ENCODE measurements around the gene UBE2J2. TPM values are rescaled to one million over a fixed set of nuclear protein-coding genes. Genes with fewer than 3 reads are reported as not detected.
A peak's percentile ranks its signal among the peaks of the same experiment; 100 is the strongest.

Gene UBE2J2
- total RNA-seq, 2 experiments from 2014 or later: 62.4 to 63.5 TPM

DNA sequence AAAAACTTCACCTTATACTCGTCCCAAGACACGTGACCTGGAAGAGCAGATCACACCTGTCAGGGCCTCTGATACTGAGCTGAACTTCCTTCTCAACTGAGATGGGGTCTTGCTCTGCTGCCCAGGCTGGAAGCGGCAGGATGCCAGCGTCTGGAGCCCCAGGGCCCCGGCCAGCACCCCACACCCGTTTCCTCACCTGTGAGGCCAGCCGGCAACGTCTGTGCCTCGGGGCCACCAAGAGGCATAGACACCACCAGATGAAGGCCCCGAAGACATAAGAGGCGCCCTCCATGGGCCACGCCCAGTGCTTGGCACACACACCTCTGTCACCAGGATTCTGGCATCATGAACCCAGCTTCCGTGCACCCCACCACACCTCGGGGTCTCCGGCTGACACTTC, 50.3 kb downstream of the UBE2J2 start:
- peaks cover 81% of the 10 kb centered on the region for H3K36me3 Mint-ChIP-seq (ENCODE audit: low read depth)
- H3K4me1 Mint-ChIP-seq: peaks cover 36% of the 10 kb centered on the region
- POLR2A ChIA-PET: interaction anchor here (1.2 to 3.1 kb wide), 2 partner anchors 8 to 10 kb away, joined by 3 to 10 read pairs; no protein-coding TSS in a partner anchor
- no peaks in the 10 kb centered on the region for H3K27me3 Mint-ChIP-seq
- CTCF ChIA-PET: no interaction called here
- peaks cover 5% of the 10 kb centered on the region for H3K9me3 Mint-ChIP-seq
- H3K27ac Mint-ChIP-seq: no peak overlapping the region
- no peak for DNase-seq
- no peak overlapping the region for H3K4me3 Mint-ChIP-seq

DNA sequence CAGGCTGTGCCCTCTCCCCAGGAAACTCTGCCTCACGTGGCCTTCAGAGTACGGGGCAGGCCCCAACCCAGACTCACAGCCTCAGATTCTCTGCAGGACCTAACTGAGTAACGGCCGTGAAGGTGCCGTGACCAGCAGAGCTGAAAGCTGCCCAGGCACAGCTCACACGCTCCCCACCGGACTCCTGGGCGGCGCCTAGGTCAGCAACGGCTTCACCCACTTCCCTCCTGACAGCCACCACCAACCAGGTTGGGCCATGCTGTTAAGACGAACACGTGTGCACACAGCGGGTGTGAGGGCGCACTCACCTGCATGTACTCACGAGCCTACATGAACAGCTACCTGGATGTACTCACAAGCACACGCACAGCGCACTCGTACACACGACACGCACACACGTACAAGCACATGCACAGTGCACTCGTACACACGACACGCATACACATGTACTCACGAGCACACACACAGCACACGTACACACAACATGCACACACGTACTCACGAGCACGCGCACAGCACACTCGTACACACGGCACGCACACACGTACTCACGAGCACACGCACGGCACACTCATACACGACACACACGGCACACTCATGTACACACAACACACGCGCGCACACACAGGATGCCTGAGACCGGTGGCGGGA, 51.0 kb downstream of the UBE2J2 start:
- POLR2A ChIA-PET: interaction anchor here (1.2 to 3.1 kb wide), 2 partner anchors 8 to 10 kb away, joined by 3 to 10 read pairs; no protein-coding TSS in a partner anchor
- H3K4me3 Mint-ChIP-seq: no peak overlapping the region
- peaks cover 42% of the 10 kb centered on the region for H3K4me1 Mint-ChIP-seq
- DNase-seq: no peak
- H3K27ac Mint-ChIP-seq: no peak overlapping the region
- CTCF ChIA-PET: no interaction called here
- peaks cover 5% of the 10 kb centered on the region for H3K9me3 Mint-ChIP-seq
- H3K36me3 Mint-ChIP-seq (ENCODE audit: low read depth): peaks cover 85% of the 10 kb centered on the region
- H3K27me3 Mint-ChIP-seq: no peaks in the 10 kb centered on the region

DNA sequence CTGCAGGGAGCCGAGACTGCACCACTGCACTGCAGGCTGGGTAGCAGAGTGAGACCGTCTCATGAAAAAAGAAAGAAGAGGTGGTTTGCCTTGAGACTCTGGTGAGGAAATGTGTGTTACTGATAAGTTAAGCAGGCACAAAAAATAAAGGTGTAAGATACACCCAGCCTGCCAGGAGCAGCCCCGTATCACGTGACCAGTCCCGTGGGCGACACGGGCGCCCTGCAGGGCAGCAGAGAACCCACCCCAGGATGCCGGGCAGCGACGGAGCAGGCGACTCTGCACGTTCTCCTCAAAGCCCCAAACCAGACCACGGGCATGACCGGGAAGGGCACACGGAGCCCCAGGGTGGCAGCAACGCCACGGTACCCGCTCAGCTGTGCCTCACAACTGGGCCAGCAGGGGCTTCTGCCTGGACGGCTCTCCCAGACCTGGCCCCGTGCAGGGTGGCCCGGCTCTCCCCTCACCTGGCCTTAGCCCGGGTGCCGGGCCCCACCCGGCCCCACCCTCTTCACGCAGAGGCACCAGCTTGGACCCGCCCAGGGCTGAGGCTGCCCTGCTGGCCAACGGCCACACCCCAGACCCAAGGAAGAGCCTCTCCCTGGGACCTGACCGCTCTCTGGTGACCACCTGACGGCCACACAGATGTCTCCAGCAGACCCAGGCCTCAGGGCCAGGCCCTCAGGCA, 51.6 kb downstream of the UBE2J2 start:
- CTCF ChIA-PET: no interaction called here
- Mint-ChIP-seq H3K36me3 (ENCODE audit: low read depth) (peaks cover 87% of the 10 kb centered on the region), H3K27ac (peak overlapping the region; percentile 26), H3K9me3 (peaks cover 7% of the 10 kb centered on the region), H3K4me1 (peaks cover 46% of the 10 kb centered on the region), H3K4me3 (no peak overlapping the region), H3K27me3 (no peaks in the 10 kb centered on the region)
- POLR2A ChIA-PET: interaction anchor here (0.6 to 3.1 kb wide), 3 partner anchors 9 to 118 kb away, joined by 3 to 10 read pairs (median 3); no protein-coding TSS in a partner anchor
- DNase-seq: no peak

GRCh38 chr1:1220197-1220596, 53.5 kb downstream of the UBE2J2 start:
- POLR2A ChIA-PET: interaction anchor here (3.1 to 6.0 kb wide), 2 partner anchors 11 to 14 kb away, joined by 10 to 65 read pairs; partner anchors contain the start of gene TNFRSF18
- H3K27ac Mint-ChIP-seq: peak overlapping the region; percentile 91

GRCh38 chr1:1219341-1219740, 54.3 kb downstream of the UBE2J2 start:
- DNase-seq: peak; percentile 82
- Mint-ChIP-seq H3K27ac (peak overlapping the region; percentile 91), H3K27me3 (no peaks in the 10 kb centered on the region), H3K4me3 (peak overlapping the region; percentile 51), H3K4me1 (peaks cover 65% of the 10 kb centered on the region), H3K36me3 (ENCODE audit: low read depth) (peaks cover 82% of the 10 kb centered on the region), H3K9me3 (peaks cover 5% of the 10 kb centered on the region)
- POLR2A ChIA-PET: interaction anchor here (2.1 to 6.0 kb wide), 2 partner anchors 12 to 13 kb away, joined by 19 to 65 read pairs; partner anchors contain the start of genes B3GALT6, SDF4 and TNFRSF18
- CTCF ChIA-PET: interaction anchor here (1.0 to 1.3 kb wide), 3 partner anchors 10 to 152 kb away, joined by 3 read pairs; no protein-coding TSS in a partner anchor

More at GRCh38 chr1:1220197-1220596, 53.5 kb downstream of the UBE2J2 start:
- H3K4me3 Mint-ChIP-seq: no peak overlapping the region
- DNase-seq: no peak
- H3K36me3 Mint-ChIP-seq (ENCODE audit: low read depth): peaks cover 84% of the 10 kb centered on the region
- peaks cover 56% of the 10 kb centered on the region for H3K4me1 Mint-ChIP-seq
- peaks cover 5% of the 10 kb centered on the region for H3K9me3 Mint-ChIP-seq
- no peaks in the 10 kb centered on the region for H3K27me3 Mint-ChIP-seq
- CTCF ChIA-PET: interaction anchor here (1.0 to 1.3 kb wide), 2 partner anchors 9 to 11 kb away, joined by 3 read pairs; no protein-coding TSS in a partner anchor

- Mint-ChIP-seq H3K36me3 (ENCODE audit: low read depth) (peaks cover 75% of the 10 kb centered on the region), H3K4me1 (peaks cover 68% of the 10 kb centered on the region), H3K27ac (peak overlapping the region; percentile 91), H3K4me3 (no peak overlapping the region), H3K27me3 (no peaks in the 10 kb centered on the region), H3K9me3 (peaks cover 5% of the 10 kb centered on the region)
- CTCF ChIA-PET: interaction anchor here (1.2 to 1.3 kb wide), 2 partner anchors 12 to 153 kb away, joined by 3 read pairs; no protein-coding TSS in a partner anchor
- DNase-seq: no peak
- POLR2A ChIA-PET: interaction anchor here (2.1 to 6.0 kb wide), 2 partner anchors 12 to 13 kb away, joined by 19 to 65 read pairs; partner anchors contain the start of genes B3GALT6, SDF4 and TNFRSF18
These were observed 55.0 kb downstream of the UBE2J2 start for GRCh38 chr1:1218524-1219200.

- Mint-ChIP-seq H3K4me3 (no peak overlapping the region), H3K36me3 (ENCODE audit: low read depth) (peaks cover 69% of the 10 kb centered on the region), H3K9me3 (peaks cover 5% of the 10 kb centered on the region), H3K4me1 (peaks cover 67% of the 10 kb centered on the region), H3K27me3 (no peaks in the 10 kb centered on the region), H3K27ac (peak overlapping the region; percentile 91)
- CTCF ChIA-PET: no interaction called here
- no peak for DNase-seq
- POLR2A ChIA-PET: interaction anchor here (1.0 to 6.0 kb wide), 5 partner anchors 11 to 96 kb away, joined by 3 to 65 read pairs (median 19); partner anchors contain the start of genes B3GALT6, SDF4 and TNFRSF18
These were observed 55.8 kb downstream of the UBE2J2 start for GRCh38 chr1:1217621-1218523.

DNA sequence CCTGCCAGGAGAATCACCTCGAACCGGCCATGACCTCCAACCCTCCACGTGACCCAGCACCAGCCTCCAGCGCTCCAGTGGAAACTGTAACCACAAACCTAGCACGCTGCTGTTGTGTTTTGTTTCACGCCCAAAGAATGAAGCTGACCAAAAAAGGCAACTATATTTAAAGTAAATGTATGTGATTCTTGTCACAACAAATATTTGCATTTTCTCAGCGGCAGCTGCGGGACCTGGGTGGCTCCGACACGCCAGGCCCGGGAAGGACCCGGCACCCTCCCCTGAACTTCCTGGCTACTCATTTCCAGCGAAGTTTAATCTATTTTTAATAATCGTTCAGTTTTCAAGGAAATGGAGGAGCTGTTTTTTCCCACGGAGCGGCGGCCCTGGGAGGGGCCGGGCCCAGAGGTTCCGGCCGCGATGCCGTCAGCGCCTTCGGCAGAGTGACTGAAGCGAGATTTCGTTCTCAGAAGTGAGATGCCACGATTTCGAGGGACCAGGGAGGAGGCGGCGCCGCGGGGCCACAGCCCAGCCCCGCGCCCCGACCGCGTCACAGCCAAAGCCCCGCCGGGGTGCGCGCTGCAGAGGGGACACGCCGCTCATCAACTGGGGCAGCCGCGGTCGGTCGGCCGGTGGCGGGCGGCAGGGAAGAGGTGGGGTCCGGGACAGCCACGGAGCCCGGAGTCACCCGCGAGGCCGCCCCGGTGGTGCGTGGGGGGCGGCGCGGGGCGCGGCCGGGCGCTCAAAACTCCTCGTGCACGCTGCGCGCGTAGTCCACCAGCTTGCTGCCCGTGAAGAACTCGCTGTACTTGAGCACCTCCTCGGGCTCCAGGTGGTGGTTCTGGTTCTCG, 56.7 kb downstream of the UBE2J2 start:
- peaks cover 66% of the 10 kb centered on the region for H3K4me1 Mint-ChIP-seq
- H3K4me3 Mint-ChIP-seq: peak overlapping the region; percentile 71
- ChIA-PET CTCF (interaction anchor here (1.2 to 1.6 kb wide), 2 partner anchors 14 to 94 kb away, joined by 4 read pairs; partner anchors contain the start of gene SDF4), POLR2A (interaction anchor here (1.0 to 6.0 kb wide), 7 partner anchors 10 to 176 kb away, joined by 3 to 65 read pairs (median 5); partner anchors contain the start of genes SDF4 and TNFRSF18)
- no peaks in the 10 kb centered on the region for H3K27me3 Mint-ChIP-seq
- H3K27ac Mint-ChIP-seq: peak overlapping the region; percentile 99
- DNase-seq: peak; percentile 83
- H3K9me3 Mint-ChIP-seq: peaks cover 5% of the 10 kb centered on the region
- peaks cover 65% of the 10 kb centered on the region for H3K36me3 Mint-ChIP-seq (ENCODE audit: low read depth)

- peak overlapping the region; percentile 71 for H3K4me3 Mint-ChIP-seq
- peaks cover 69% of the 10 kb centered on the region for H3K4me1 Mint-ChIP-seq
- H3K27ac Mint-ChIP-seq: peak overlapping the region; percentile 99
- POLR2A ChIA-PET: interaction anchor here (0.9 to 6.0 kb wide), 9 partner anchors 10 to 202 kb away, joined by 3 to 65 read pairs (median 5); partner anchors contain the start of genes CCNL2, ISG15, SDF4 and TNFRSF18
- CTCF ChIA-PET: interaction anchor here (1.2 to 1.6 kb wide), 2 partner anchors 15 to 94 kb away, joined by 4 read pairs; partner anchors contain the start of gene SDF4
- H3K36me3 Mint-ChIP-seq (ENCODE audit: low read depth): peaks cover 59% of the 10 kb centered on the region
- H3K27me3 Mint-ChIP-seq: no peaks in the 10 kb centered on the region
- no peak for DNase-seq
- peaks cover 5% of the 10 kb centered on the region for H3K9me3 Mint-ChIP-seq
These were observed 57.6 kb downstream of the UBE2J2 start for GRCh38 chr1:1215881-1216605.

GRCh38 chr1:1215080-1215676, 58.5 kb downstream of the UBE2J2 start:
- DNase-seq: no peak
- ChIA-PET CTCF (no interaction called here), POLR2A (interaction anchor here (0.9 to 6.0 kb wide), 7 partner anchors 9 to 202 kb away, joined by 3 to 65 read pairs (median 5); partner anchors contain the start of genes CCNL2, ISG15, SDF4 and TNFRSF18)
- Mint-ChIP-seq H3K4me3 (peak overlapping the region; percentile 71), H3K27me3 (no peaks in the 10 kb centered on the region), H3K27ac (peak overlapping the region; percentile 99), H3K36me3 (ENCODE audit: low read depth) (peaks cover 58% of the 10 kb centered on the region), H3K4me1 (peaks cover 70% of the 10 kb centered on the region), H3K9me3 (peaks cover 5% of the 10 kb centered on the region)

All from activated CD4-positive, alpha-beta memory T cell treated with anti-CD3 and anti-CD28 coated beads, Interleukin-2, amount 10 ng/mL, durations not matched to agents 7 days and 5 days (primary cell).